Endothelial cell (in vitro differentiated cells): Measurements from ENCODE around the gene CLCA1. TPM values are rescaled to one million over a fixed set of nuclear protein-coding genes. Genes with fewer than 3 reads are reported as not detected.

ENCODE experiments used
- DNase-seq: peaks from one replicate; pipeline ENCODE4 v3.0.0; 2021; ENCODE audit warnings: low spot score
- H3K27ac Mint-ChIP-seq: one replicate; pipeline ENCODE4 v1.8.0; 2021; ENCODE audit warnings: mixed read lengths, inconsistent platforms; ENCODE audit not compliant: unreplicated experiment
- H3K27me3 Mint-ChIP-seq: one replicate; pipeline ENCODE4 v1.8.0; 2021; ENCODE audit warnings: mild to moderate bottlenecking, moderate library complexity, mixed read lengths, inconsistent platforms; ENCODE audit not compliant: unreplicated experiment
- H3K36me3 Mint-ChIP-seq: one replicate; pipeline ENCODE4 v1.8.0; 2021; ENCODE audit warnings: mild to moderate bottlenecking, low read depth, mixed read lengths, inconsistent platforms; ENCODE audit not compliant: unreplicated experiment
- H3K4me1 Mint-ChIP-seq: one replicate; pipeline ENCODE4 v1.8.0; 2021; ENCODE audit warnings: mild to moderate bottlenecking, mixed read lengths, inconsistent platforms; ENCODE audit not compliant: unreplicated experiment
- H3K4me3 Mint-ChIP-seq: one replicate; pipeline ENCODE4 v1.8.0; 2021; ENCODE audit warnings: mild to moderate bottlenecking, mixed read lengths, inconsistent platforms; ENCODE audit not compliant: unreplicated experiment
- H3K9me3 Mint-ChIP-seq: one replicate; pipeline ENCODE4 v1.8.0; 2021; ENCODE audit warnings: mixed read lengths, inconsistent platforms; ENCODE audit not compliant: unreplicated experiment
- total RNA-seq: library from RNA; stranded (reverse); fragmentation: NEBNext Ultra II Directional; extraction: Animal tissue kit (Norgen Biotek cat#: 25700); gene quantifications from one replicate; pipeline ENCODE4 v1.2.1, GENCODE V29; 2021; ENCODE audit not compliant: unreplicated experiment
- TF ChIP-seq, protein P1 (sequence below): fragments of 200-600 bp; sonication (generic); IDR thresholded peaks from one replicate; pipeline ENCODE4 v1.5.0; 2021; ENCODE audit warnings: antibody characterized with exemption; ENCODE audit not compliant: unreplicated experiment

CLCA1 gene
- total RNA-seq, 1 donor from 2014 or later, result not detected

DNA sequence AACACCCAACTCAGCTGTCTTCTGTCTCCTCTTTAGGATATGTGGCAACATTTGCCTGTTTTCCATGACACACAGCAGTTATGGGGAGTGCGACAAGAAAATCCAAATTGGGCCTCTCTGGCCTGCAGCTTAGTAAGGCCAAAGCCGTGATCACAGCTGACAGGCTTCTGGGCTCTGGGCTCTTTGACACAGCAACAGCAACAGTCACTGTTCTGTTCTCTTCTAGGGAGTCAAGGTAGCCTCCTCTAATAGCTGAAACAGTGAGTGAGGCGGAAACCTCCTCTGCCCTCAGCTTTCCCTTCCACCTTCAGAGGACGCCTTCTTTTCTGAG is 19.0 kb downstream of the CLCA1 start:
- H3K4me3 Mint-ChIP-seq, result no peak overlapping the region
- H3K27ac Mint-ChIP-seq, result no peak overlapping the region
- no peaks in the 10 kb centered on the region for H3K9me3 Mint-ChIP-seq
- TF ChIP-seq, protein P1, sequence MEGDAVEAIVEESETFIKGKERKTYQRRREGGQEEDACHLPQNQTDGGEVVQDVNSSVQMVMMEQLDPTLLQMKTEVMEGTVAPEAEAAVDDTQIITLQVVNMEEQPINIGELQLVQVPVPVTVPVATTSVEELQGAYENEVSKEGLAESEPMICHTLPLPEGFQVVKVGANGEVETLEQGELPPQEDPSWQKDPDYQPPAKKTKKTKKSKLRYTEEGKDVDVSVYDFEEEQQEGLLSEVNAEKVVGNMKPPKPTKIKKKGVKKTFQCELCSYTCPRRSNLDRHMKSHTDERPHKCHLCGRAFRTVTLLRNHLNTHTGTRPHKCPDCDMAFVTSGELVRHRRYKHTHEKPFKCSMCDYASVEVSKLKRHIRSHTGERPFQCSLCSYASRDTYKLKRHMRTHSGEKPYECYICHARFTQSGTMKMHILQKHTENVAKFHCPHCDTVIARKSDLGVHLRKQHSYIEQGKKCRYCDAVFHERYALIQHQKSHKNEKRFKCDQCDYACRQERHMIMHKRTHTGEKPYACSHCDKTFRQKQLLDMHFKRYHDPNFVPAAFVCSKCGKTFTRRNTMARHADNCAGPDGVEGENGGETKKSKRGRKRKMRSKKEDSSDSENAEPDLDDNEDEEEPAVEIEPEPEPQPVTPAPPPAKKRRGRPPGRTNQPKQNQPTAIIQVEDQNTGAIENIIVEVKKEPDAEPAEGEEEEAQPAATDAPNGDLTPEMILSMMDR, result no peak
- H3K4me1 Mint-ChIP-seq, result no peaks in the 10 kb centered on the region
- no peak for DNase-seq
- H3K27me3 Mint-ChIP-seq, result no peaks in the 10 kb centered on the region
- H3K36me3 Mint-ChIP-seq, result no peaks in the 10 kb centered on the region

DNA sequence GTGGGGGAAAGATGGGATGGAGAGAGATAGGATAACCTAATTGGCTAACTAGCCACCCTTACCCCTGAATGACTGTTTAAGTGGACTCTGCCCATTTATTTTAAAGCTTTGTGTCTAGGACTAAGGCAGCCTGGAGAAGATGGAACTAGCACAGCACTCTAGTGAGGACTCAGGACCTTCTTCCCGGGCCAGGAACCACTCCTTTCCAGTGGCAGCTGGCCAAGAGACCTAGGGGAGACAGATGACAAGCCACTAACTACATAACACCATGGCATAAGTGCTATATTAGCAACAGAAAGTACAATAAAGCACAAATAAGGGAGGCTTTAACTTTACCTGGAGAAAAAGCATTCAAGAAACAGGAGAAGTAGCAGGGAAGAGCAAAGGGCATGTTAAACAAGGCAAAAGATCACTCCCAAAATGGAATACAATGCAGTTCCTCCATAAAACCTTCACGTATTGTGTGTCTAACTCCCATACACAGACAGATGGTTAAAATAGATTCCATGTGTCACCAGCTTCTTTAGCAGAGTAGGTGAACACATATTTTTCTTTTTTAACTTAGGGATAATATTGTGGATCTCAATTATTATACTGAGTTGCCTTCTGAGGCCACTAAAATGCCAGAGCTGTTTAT is 20.6 kb downstream of the CLCA1 start:
- Mint-ChIP-seq H3K9me3 (no peaks in the 10 kb centered on the region), H3K4me1 (no peaks in the 10 kb centered on the region), H3K36me3 (no peaks in the 10 kb centered on the region), H3K4me3 (no peak overlapping the region), H3K27me3 (no peaks in the 10 kb centered on the region), H3K27ac (no peak overlapping the region)
- TF ChIP-seq, protein P1, result no peak
- DNase-seq, result no peak

DNA sequence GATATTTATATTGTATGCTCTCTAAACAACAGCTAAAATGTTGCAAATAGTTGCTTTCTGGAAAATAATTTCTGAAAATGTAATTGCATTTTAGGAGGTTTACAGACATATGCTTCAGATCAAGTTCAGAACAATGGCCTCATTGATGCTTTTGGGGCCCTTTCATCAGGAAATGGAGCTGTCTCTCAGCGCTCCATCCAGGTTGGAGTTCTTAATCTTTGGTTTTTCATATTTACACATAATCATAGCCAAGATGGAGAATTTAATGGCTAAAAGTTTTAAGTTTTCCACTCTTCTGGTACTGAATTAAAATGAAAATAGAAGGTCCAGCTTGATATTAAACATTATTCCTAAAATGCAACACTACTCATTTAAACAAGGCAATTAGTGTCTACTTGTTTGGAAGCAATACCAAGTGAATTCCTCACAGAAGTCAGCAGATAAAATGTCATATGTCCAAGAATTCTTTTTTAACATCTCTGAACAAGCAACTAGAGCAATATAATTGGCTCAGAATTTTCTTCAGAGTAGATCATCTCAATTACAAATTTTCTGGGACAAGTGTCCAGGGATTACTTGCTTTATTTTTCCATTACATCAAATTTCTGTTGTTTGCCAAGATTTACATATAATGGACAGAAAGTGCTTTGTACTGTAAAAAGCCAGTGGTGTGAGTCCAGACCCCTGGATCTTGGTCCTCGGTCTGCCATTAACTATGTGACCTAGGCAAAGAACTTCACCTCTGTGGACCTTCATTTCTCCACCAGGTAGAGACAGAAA is 22.6 kb downstream of the CLCA1 start:
- no peaks in the 10 kb centered on the region for H3K4me1 Mint-ChIP-seq
- TF ChIP-seq, protein P1, result no peak
- H3K27me3 Mint-ChIP-seq, result no peaks in the 10 kb centered on the region
- no peak overlapping the region for H3K4me3 Mint-ChIP-seq
- H3K36me3 Mint-ChIP-seq, result no peaks in the 10 kb centered on the region
- no peak for DNase-seq
- H3K27ac Mint-ChIP-seq, result no peak overlapping the region
- H3K9me3 Mint-ChIP-seq, result no peaks in the 10 kb centered on the region

DNA sequence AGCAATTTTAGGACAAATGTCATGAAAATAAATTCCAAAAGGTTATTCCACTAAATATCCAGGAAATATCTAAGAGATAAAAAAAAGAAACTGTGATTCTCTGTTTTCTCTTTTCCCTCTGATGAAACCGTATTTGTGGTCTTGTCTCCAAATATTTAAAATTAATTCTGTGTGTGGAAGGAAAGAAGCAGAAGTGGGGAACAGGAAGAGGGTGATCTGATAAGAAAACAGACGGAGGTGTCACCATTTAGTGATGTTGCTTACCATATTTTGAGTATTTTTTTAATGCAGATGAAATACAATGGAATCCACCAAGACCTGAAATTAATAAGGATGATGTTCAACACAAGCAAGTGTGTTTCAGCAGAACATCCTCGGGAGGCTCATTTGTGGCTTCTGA is 29.6 kb downstream of the CLCA1 start:
- H3K9me3 Mint-ChIP-seq, result no peaks in the 10 kb centered on the region
- no peak overlapping the region for H3K4me3 Mint-ChIP-seq

More for the DNA sequence above, 29.6 kb downstream of the CLCA1 start:
- DNase-seq, result no peak
- Mint-ChIP-seq H3K36me3 (no peaks in the 10 kb centered on the region), H3K27ac (no peak overlapping the region), H3K27me3 (peaks cover 7% of the 10 kb centered on the region), H3K4me1 (peaks cover 12% of the 10 kb centered on the region)
- TF ChIP-seq, protein P1, result no peak
